GM20431 (cell line): ENCODE measurements around the gene SSTR1.

Source experiments
- in situ Hi-C: fragments of 300-500 bp; cut with MseI, MboI; formaldehyde crosslinking; loops from one replicate; pipeline ENCODE4 v1.15.0; 2020; ENCODE audit warnings: low sequenced_read_pairs; ENCODE audit not compliant: unreplicated experiment

The SSTR1 gene

GRCh38 chr14:38201137-38201828 is 6.4 kb upstream of the SSTR1 start:
- in situ Hi-C loops, result no loop called here

GRCh38 chr14:38202444-38203191 is 5.1 kb upstream of the SSTR1 start:
- in situ Hi-C loops, result no loop called here

- in situ Hi-C loops, result no loop called here
These were observed 3.6 kb upstream of the SSTR1 start for GRCh38 chr14:38203929-38204718.

GRCh38 chr14:38204719-38205115 is 3.0 kb upstream of the SSTR1 start:
- in situ Hi-C loops, result no loop called here

GRCh38 chr14:38205119-38205813 is 2.4 kb upstream of the SSTR1 start:
- in situ Hi-C loops, result no loop called here

- in situ Hi-C loops, result no loop called here
These were observed 1.6 kb upstream of the SSTR1 start for GRCh38 chr14:38205949-38206665.

- in situ Hi-C loops, result no loop called here
These were observed 871 bp upstream of the SSTR1 start for GRCh38 chr14:38206689-38207376.

- in situ Hi-C loops, result no loop called here
These were observed 348 bp upstream of the SSTR1 start for GRCh38 chr14:38207377-38207735.

GRCh38 chr14:38208618-38209562 is 1.2 kb downstream of the SSTR1 start:
- in situ Hi-C loops, result no loop called here

GRCh38 chr14:38209572-38210557 is 2.2 kb downstream of the SSTR1 start:
- in situ Hi-C loops, result no loop called here

- in situ Hi-C loops, result no loop called here
These were observed 3.0 kb downstream of the SSTR1 start for GRCh38 chr14:38210587-38211216.

GRCh38 chr14:38211255-38211735 is 3.6 kb downstream of the SSTR1 start:
- in situ Hi-C loops, result no loop called here

GRCh38 chr14:38212111-38212510 is 4.4 kb downstream of the SSTR1 start:
- in situ Hi-C loops, result no loop called here

GRCh38 chr14:38213001-38213400 is 5.3 kb downstream of the SSTR1 start:
- in situ Hi-C loops, result no loop called here

- in situ Hi-C loops, result no loop called here
These were observed 9.8 kb downstream of the SSTR1 start for GRCh38 chr14:38217553-38217952.

- in situ Hi-C loops, result no loop called here
These were observed 13.4 kb downstream of the SSTR1 start for GRCh38 chr14:38221077-38221476.
